OCI-LY1 (cell line): ENCODE data around the gene SLC13A5.

Experiments used
- H2AFZ ChIP-seq: fragments of 200-600 bp; sonication (generic), shearing (Covaris generic); 2 replicates; pipeline ENCODE4 v1.6.0; 2014; ENCODE audit warnings: antibody characterized with exemption, mild to moderate bottlenecking, low read length
- H3F3A ChIP-seq: fragments of 200-600 bp; sonication (generic), shearing (Covaris generic); 2 replicates; pipeline ENCODE4 v1.6.0; 2014; ENCODE audit warnings: mild to moderate bottlenecking, antibody characterized with exemption, low read length, moderate library complexity; ENCODE audit not compliant: insufficient read depth
- H3K27ac ChIP-seq: fragments of 200-600 bp; sonication (generic); 2 replicates; pipeline ENCODE4 v1.5.1; 2014; ENCODE audit warnings: low read length, mixed run types, mild to moderate bottlenecking, low read depth; ENCODE audit not compliant: poor library complexity, severe bottlenecking
- H3K27me3 ChIP-seq: fragments of 200-600 bp; sonication (generic); 2 replicates; pipeline ENCODE4 v1.6.0; 2014; ENCODE audit warnings: antibody characterized with exemption, mild to moderate bottlenecking, low read length, moderate library complexity; ENCODE audit not compliant: insufficient read depth
- H3K36me3 ChIP-seq: fragments of 200-600 bp; sonication (generic); 2 replicates; pipeline ENCODE4 v1.6.1; 2014; ENCODE audit warnings: mild to moderate bottlenecking, antibody characterized with exemption, low read length, moderate library complexity, mixed read lengths; ENCODE audit not compliant: insufficient read depth
- H3K4me1 ChIP-seq: fragments of 200-600 bp; sonication (generic); 2 replicates; pipeline ENCODE4 v1.5.1; 2014; ENCODE audit warnings: mild to moderate bottlenecking, low read length, moderate library complexity; ENCODE audit not compliant: insufficient read depth, severe bottlenecking
- H3K4me2 ChIP-seq: fragments of 200-600 bp; sonication (generic), shearing (Covaris generic); 2 replicates; pipeline ENCODE4 v1.6.1; 2014; ENCODE audit warnings: low read length
- H3K4me3 ChIP-seq: fragments of 200-600 bp; sonication (generic); 2 replicates; pipeline ENCODE4 v1.5.1; 2014; ENCODE audit warnings: low read length, low read depth, mild to moderate bottlenecking, mixed read lengths; ENCODE audit not compliant: poor library complexity, severe bottlenecking
- H3K79me2 ChIP-seq: fragments of 200-600 bp; shearing (Covaris generic); 2 replicates; pipeline ENCODE4 v1.6.1; 2016; ENCODE audit warnings: mixed run types, low read length, mixed read lengths; ENCODE audit not compliant: insufficient read depth
- H3K9ac ChIP-seq: fragments of 200-600 bp; sonication (generic), shearing (Covaris generic); 2 replicates; pipeline ENCODE4 v1.6.1; 2014; ENCODE audit warnings: mild to moderate bottlenecking, low read length, mixed read lengths
- H3K9me2 ChIP-seq: fragments of 200-600 bp; sonication (generic), shearing (Covaris generic); 2 replicates; pipeline ENCODE4 v1.6.1; 2014; ENCODE audit warnings: low read depth, mild to moderate bottlenecking, low read length, mixed read lengths
- H3K9me3 ChIP-seq: fragments of 200-600 bp; shearing (Covaris generic); 2 replicates; pipeline ENCODE4 v1.6.1; 2014; ENCODE audit warnings: low read length, mixed read lengths
- H4K20me1 ChIP-seq: fragments of 200-600 bp; sonication (generic), shearing (Covaris generic); 2 replicates; pipeline ENCODE4 v1.6.0; 2016; ENCODE audit warnings: mild to moderate bottlenecking, low read length; ENCODE audit not compliant: insufficient read depth
- CTCF ChIP-seq: fragments of 200-600 bp; sonication (generic), shearing (Covaris generic); IDR thresholded peaks from 2 replicates; pipeline ENCODE4 v1.5.1; 2017; ENCODE audit warnings: mild to moderate bottlenecking, antibody characterized with exemption, low read length, moderate library complexity, mixed read lengths
- EZH2 ChIP-seq: fragments of 200-600 bp; sonication (generic), shearing (Covaris generic); IDR thresholded peaks from 2 replicates; pipeline ENCODE4 v1.8.0; 2017; ENCODE audit warnings: borderline replicate concordance, mixed run types, mild to moderate bottlenecking, antibody characterized with exemption, low read length, moderate library complexity, mixed read lengths

SLC13A5 gene

GRCh38 chr17:6651919-6652452 is 61.2 kb downstream of the SLC13A5 start:
- peak overlapping the region; percentile 98 for H3K4me3 ChIP-seq
- TF ChIP-seq CTCF (no peak), EZH2 (no peak)
- peaks cover 65% of the 10 kb centered on the region for H3K4me1 ChIP-seq
- H3K9me3 ChIP-seq: no peaks in the 10 kb centered on the region
- no peaks in the 10 kb centered on the region for H3K9me2 ChIP-seq
- H3K27me3 ChIP-seq: no peaks in the 10 kb centered on the region
- H3K79me2 ChIP-seq: peaks cover 13% of the 10 kb centered on the region
- no peak overlapping the region for H3K27ac ChIP-seq
- peak overlapping the region; percentile 96 for H3K4me2 ChIP-seq
- H4K20me1 ChIP-seq: no peaks in the 10 kb centered on the region
- peak overlapping the region; percentile 66 for H3K9ac ChIP-seq
- no peak overlapping the region for H2AFZ ChIP-seq
- H3K36me3 ChIP-seq: peaks cover 24% of the 10 kb centered on the region; the same call in 1 of the 2 replicates
- peaks cover 11% of the 10 kb centered on the region; the same call in 1 of the 2 replicates for H3F3A ChIP-seq

GRCh38 chr17:6651354-6651918 is 61.7 kb downstream of the SLC13A5 start, which contains the start of the genes C17orf100 and MED31:
Gene C17orf100 (plus strand): TSS chr17:6651762. CDS start chr17:6651914, 152 bp downstream.
Gene MED31 (minus strand): TSS chr17:6651605. CDS start chr17:6651528, 77 bp downstream.
- Histone ChIP-seq H3K27ac (peak within 1 kb of the TSS; percentile 91), H3K4me2 (peak within 1 kb of the TSS; percentile 96), H3K36me3 (peaks cover 24% of the 10 kb centered on the region; the same call in 1 of the 2 replicates), H3K9me2 (no peaks in the 10 kb centered on the region), H3K79me2 (peaks cover 13% of the 10 kb centered on the region), H3K9ac (peak within 1 kb of the TSS; percentile 86), H3K4me1 (peaks cover 65% of the 10 kb centered on the region), H3K4me3 (peak within 1 kb of the TSS; percentile 98), H3F3A (peaks cover 11% of the 10 kb centered on the region; the same call in 1 of the 2 replicates), H3K27me3 (no peaks in the 10 kb centered on the region), H4K20me1 (no peaks in the 10 kb centered on the region), H3K9me3 (no peaks in the 10 kb centered on the region), H2AFZ (no peak within 1 kb of the TSS)
- no peak for TF ChIP-seq EZH2
- TF ChIP-seq CTCF: no peak

GRCh38 chr17:6648181-6648580 is 65.0 kb downstream of the SLC13A5 start:
- H3K36me3 ChIP-seq: peaks cover 55% of the 10 kb centered on the region
- no peak overlapping the region; the same call in 1 of the 2 replicates for H3K9ac ChIP-seq
- no peak overlapping the region for H2AFZ ChIP-seq
- H3K27me3 ChIP-seq: no peaks in the 10 kb centered on the region
- H3K4me3 ChIP-seq: no peak overlapping the region
- no peak overlapping the region for H3K4me2 ChIP-seq
- peaks cover 9% of the 10 kb centered on the region; the same call in 1 of the 2 replicates for H3F3A ChIP-seq
- no peaks in the 10 kb centered on the region for H4K20me1 ChIP-seq
- H3K9me3 ChIP-seq: no peaks in the 10 kb centered on the region
- peaks cover 13% of the 10 kb centered on the region for H3K79me2 ChIP-seq
- H3K4me1 ChIP-seq: peaks cover 42% of the 10 kb centered on the region
- no peaks in the 10 kb centered on the region for H3K9me2 ChIP-seq
- TF ChIP-seq CTCF (peak; percentile 53), EZH2 (no peak)
- no peak overlapping the region for H3K27ac ChIP-seq
